Measurements from ENCODE around the gene ELMO2. TPM values are rescaled to one million over a fixed set of nuclear protein-coding genes. Genes with fewer than 3 reads are reported as not detected.

ELMO2 gene
- total RNA-seq, 6 donors from 2014 or later: 36.4 to 103 (median 46.3) TPM

- Histone ChIP-seq H3K27me3 (no peaks in the 10 kb centered on the region), H3K4me1 (no peaks in the 10 kb centered on the region), H3K27ac (no peak overlapping the region), H3K9me3 (no peaks in the 10 kb centered on the region), H3K4me3 (no peak overlapping the region), H3K36me3 (no peaks in the 10 kb centered on the region)
- DNase-seq (no peak), ATAC-seq (ENCODE audit: low FRiP score in 2 of 2) (no peak)
- 68 to 78% methylated on average over 3 to 4 of the region's 4 CpGs for WGBS, 2 donors
- TF ChIP-seq POLR2A (IDR thresholded peaks at IDR 0.05): no peak
- TF ChIP-seq EP300 (IDR thresholded peaks at IDR 0.05): no peak
- no peak for TF ChIP-seq POLR2AphosphoS5 (IDR thresholded peaks at IDR 0.05)
- peak in 1 of 6 experiments; percentile 21 for TF ChIP-seq CTCF (IDR thresholded peaks at IDR 0.05)
Observed at GRCh38 chr20:46438156-46438750, 31.8 kb upstream of the ELMO2 start.

GRCh38 chr20:46435146-46435545, 28.7 kb upstream of the ELMO2 start:
- DNase-seq (no peak), ATAC-seq (ENCODE audit: low FRiP score in 2 of 2) (no peak)
- Histone ChIP-seq H3K9me3 (no peaks in the 10 kb centered on the region), H3K4me1 (no peaks in the 10 kb centered on the region), H3K27me3 (no peaks in the 10 kb centered on the region), H3K4me3 (no peak overlapping the region), H3K27ac (no peak overlapping the region), H3K36me3 (no peaks in the 10 kb centered on the region)
- TF ChIP-seq POLR2AphosphoS5 (IDR thresholded peaks at IDR 0.05): no peak
- no peak for TF ChIP-seq POLR2A (IDR thresholded peaks at IDR 0.05)
- 90 to 93% methylated on average over 6 of the region's 6 CpGs for whole genome bisulfite sequencing, 2 donors

GRCh38 chr20:46434597-46434996, 28.2 kb upstream of the ELMO2 start:
- Histone ChIP-seq H3K36me3 (no peaks in the 10 kb centered on the region), H3K27me3 (no peaks in the 10 kb centered on the region), H3K27ac (no peak overlapping the region), H3K4me1 (no peaks in the 10 kb centered on the region), H3K4me3 (no peak overlapping the region), H3K9me3 (no peaks in the 10 kb centered on the region)
- DNase-seq (no peak), ATAC-seq (ENCODE audit: low FRiP score in 2 of 2) (no peak)
- TF ChIP-seq EP300 (IDR thresholded peaks at IDR 0.05) (no peak), POLR2A (IDR thresholded peaks at IDR 0.05) (no peak), POLR2AphosphoS5 (IDR thresholded peaks at IDR 0.05) (no peak), CTCF (IDR thresholded peaks at IDR 0.05) (no peak)

GRCh38 chr20:46433051-46433450, 26.6 kb upstream of the ELMO2 start:
- H3K4me1 ChIP-seq: no peaks in the 10 kb centered on the region
- TF ChIP-seq POLR2A (IDR thresholded peaks at IDR 0.05): no peak
- TF ChIP-seq CTCF (IDR thresholded peaks at IDR 0.05): no peak
- TF ChIP-seq POLR2AphosphoS5 (IDR thresholded peaks at IDR 0.05): no peak
- TF ChIP-seq EP300 (IDR thresholded peaks at IDR 0.05): no peak
- no peaks in the 10 kb centered on the region for H3K27me3 ChIP-seq
- no peaks in the 10 kb centered on the region for H3K36me3 ChIP-seq
- WGBS, 2 donors: 84 to 89% methylated on average over 7 to 8 of the region's 8 CpGs
- H3K27ac ChIP-seq: no peak overlapping the region
- no peaks in the 10 kb centered on the region for H3K9me3 ChIP-seq
- DNase-seq (no peak), ATAC-seq (ENCODE audit: low FRiP score in 2 of 2) (no peak)
- no peak overlapping the region for H3K4me3 ChIP-seq

- 80 to 81% methylated on average over 15 of the region's 15 CpGs for WGBS, 2 donors
- ATAC-seq (ENCODE audit: low FRiP score in 2 of 2): no peak
Observed at GRCh38 chr20:46430921-46431712, 24.7 kb upstream of the ELMO2 start.

More at GRCh38 chr20:46430921-46431712, 24.7 kb upstream of the ELMO2 start:
- Histone ChIP-seq H3K4me1 (no peaks in the 10 kb centered on the region), H3K27ac (no peak overlapping the region), H3K36me3 (no peaks in the 10 kb centered on the region), H3K4me3 (no peak overlapping the region), H3K27me3 (no peaks in the 10 kb centered on the region), H3K9me3 (no peaks in the 10 kb centered on the region)
- no peak for DNase-seq
- TF ChIP-seq POLR2AphosphoS5 (IDR thresholded peaks at IDR 0.05) (no peak), EP300 (IDR thresholded peaks at IDR 0.05) (no peak), CTCF (IDR thresholded peaks at IDR 0.05) (no peak)

All from upper lobe of left lung (tissue), 6 donors.